Measurements from ENCODE around the gene MAGI1.

- no peak for TF ChIP-seq LEF1 (IDR thresholded peaks at IDR 0.05; ENCODE audit: borderline replicate concordance)
- no peak for TF ChIP-seq FOXK2 (IDR thresholded peaks at IDR 0.05)
- TF ChIP-seq SUZ12 (IDR thresholded peaks at IDR 0.05), result no peak
- TF ChIP-seq, protein P1, sequence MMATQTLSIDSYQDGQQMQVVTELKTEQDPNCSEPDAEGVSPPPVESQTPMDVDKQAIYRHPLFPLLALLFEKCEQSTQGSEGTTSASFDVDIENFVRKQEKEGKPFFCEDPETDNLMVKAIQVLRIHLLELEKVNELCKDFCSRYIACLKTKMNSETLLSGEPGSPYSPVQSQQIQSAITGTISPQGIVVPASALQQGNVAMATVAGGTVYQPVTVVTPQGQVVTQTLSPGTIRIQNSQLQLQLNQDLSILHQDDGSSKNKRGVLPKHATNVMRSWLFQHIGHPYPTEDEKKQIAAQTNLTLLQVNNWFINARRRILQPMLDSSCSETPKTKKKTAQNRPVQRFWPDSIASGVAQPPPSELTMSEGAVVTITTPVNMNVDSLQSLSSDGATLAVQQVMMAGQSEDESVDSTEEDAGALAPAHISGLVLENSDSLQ (IDR thresholded peaks at IDR 0.05), result no peak
- no peak for TF ChIP-seq CTBP1 (IDR thresholded peaks at IDR 0.05; ENCODE audit: borderline replicate concordance)
- no peak for TF ChIP-seq ZNF384 (IDR thresholded peaks at IDR 0.05)
- TF ChIP-seq SP1 (IDR thresholded peaks at IDR 0.05), result no peak
- no peak for TF ChIP-seq BHLHE40 (IDR thresholded peaks at IDR 0.05; ENCODE audit: borderline replicate concordance)
- TF ChIP-seq HDGF (IDR thresholded peaks at IDR 0.05; ENCODE audit: borderline replicate concordance), result no peak
These were observed 376.6 kb downstream of the MAGI1 start for GRCh38 chr3:65662095-65662494.

Data from HEK293T (cell line).